Body of pancreas (tissue), 4 donors: ENCODE measurements around the gene RCCD1.

Experiments
- POLR2A ChIP-seq, 3 donors: fragments of 450-650 bp; IDR thresholded peaks; one replicate each; pipeline ENCODE4 v1.6.1; 2016; ENCODE audit warnings: antibody characterized with exemption in 3 of 3, mild to moderate bottlenecking in 2 of 3
- TF ChIP-seq, protein P1 (sequence below), 7 experiments: fragments of 450-650 bp in 4 of 7; fragments of 200-600 bp in 3 of 7; sonication (generic) in 3 of 7; IDR thresholded peaks; one replicate each; pipeline ENCODE4 v1.5.1; 2016 to 2019; ENCODE audit warnings: antibody characterized with exemption in 7 of 7

DNA sequence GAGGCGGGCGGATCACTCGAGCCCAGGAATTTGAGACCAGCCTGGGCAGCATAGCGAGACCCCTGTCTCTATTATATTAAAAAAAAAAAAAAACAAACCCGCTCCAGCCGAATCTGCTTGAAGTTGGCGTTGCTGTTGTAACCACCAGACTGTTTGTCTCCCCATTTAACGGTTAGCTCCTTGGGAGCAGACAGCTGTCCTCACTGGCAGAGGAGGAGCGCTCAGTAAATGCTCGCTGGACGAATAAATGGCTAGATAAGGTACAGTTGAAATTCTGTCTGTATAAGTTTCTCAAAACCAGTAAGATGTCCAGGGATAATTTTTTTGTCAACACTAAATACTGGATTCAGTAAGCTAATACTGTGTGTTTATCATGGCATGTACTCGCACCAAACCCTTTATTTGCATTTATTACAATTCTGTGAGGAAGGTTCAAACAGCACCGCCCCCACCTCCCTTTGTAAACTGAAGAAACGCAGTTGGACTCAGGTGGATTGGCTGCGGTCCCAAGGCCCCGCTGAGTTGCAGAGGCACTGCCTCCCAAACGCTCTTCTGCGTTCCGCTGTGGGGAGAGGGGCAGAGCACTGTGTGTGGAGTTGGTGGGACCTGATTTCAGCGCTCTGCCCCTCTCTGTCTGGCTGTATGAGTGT is 1.1 kb downstream of the RCCD1 start:
- TF ChIP-seq, protein P1, sequence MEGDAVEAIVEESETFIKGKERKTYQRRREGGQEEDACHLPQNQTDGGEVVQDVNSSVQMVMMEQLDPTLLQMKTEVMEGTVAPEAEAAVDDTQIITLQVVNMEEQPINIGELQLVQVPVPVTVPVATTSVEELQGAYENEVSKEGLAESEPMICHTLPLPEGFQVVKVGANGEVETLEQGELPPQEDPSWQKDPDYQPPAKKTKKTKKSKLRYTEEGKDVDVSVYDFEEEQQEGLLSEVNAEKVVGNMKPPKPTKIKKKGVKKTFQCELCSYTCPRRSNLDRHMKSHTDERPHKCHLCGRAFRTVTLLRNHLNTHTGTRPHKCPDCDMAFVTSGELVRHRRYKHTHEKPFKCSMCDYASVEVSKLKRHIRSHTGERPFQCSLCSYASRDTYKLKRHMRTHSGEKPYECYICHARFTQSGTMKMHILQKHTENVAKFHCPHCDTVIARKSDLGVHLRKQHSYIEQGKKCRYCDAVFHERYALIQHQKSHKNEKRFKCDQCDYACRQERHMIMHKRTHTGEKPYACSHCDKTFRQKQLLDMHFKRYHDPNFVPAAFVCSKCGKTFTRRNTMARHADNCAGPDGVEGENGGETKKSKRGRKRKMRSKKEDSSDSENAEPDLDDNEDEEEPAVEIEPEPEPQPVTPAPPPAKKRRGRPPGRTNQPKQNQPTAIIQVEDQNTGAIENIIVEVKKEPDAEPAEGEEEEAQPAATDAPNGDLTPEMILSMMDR (IDR thresholded peaks at IDR 0.05): no peak
- no peak for TF ChIP-seq POLR2A (IDR thresholded peaks at IDR 0.05)
